Glutamatergic neuron (in vitro differentiated cells): ENCODE measurements around the gene MED25. TPM values are rescaled to one million over a fixed set of nuclear protein-coding genes. Genes with fewer than 3 reads are reported as not detected.

Experiments used
- DNase-seq: peaks from one replicate; pipeline ENCODE4 v3.0.0; 2022
- H3K27ac Mint-ChIP-seq: one replicate; pipeline ENCODE4 v1.8.0; 2020; ENCODE audit warnings: mild to moderate bottlenecking, mixed read lengths, inconsistent platforms; ENCODE audit not compliant: unreplicated experiment
- H3K27me3 Mint-ChIP-seq: one replicate; pipeline ENCODE4 v1.8.0; 2020; ENCODE audit warnings: mild to moderate bottlenecking, moderate library complexity, mixed read lengths, inconsistent platforms; ENCODE audit not compliant: unreplicated experiment
- H3K36me3 Mint-ChIP-seq: one replicate; pipeline ENCODE4 v1.8.0; 2020; ENCODE audit warnings: mild to moderate bottlenecking, mixed read lengths, inconsistent platforms; ENCODE audit not compliant: unreplicated experiment
- H3K4me1 Mint-ChIP-seq: one replicate; pipeline ENCODE4 v1.8.0; 2020; ENCODE audit warnings: mild to moderate bottlenecking, low read depth, mixed read lengths, inconsistent platforms; ENCODE audit not compliant: unreplicated experiment
- H3K4me3 Mint-ChIP-seq: one replicate; pipeline ENCODE4 v1.8.0; 2020; ENCODE audit warnings: mild to moderate bottlenecking, mixed read lengths, inconsistent platforms; ENCODE audit not compliant: unreplicated experiment
- H3K9me3 Mint-ChIP-seq: one replicate; pipeline ENCODE4 v1.8.0; 2020; ENCODE audit warnings: mild to moderate bottlenecking, moderate library complexity, mixed read lengths, inconsistent platforms; ENCODE audit not compliant: unreplicated experiment
- total RNA-seq: library from RNA; stranded (reverse); fragmentation: NEBNext Ultra II Directional; extraction: Animal tissue kit (Norgen Biotek cat#: 25700); gene quantifications from one replicate; pipeline ENCODE4 v1.2.1, GENCODE V29; 2021; ENCODE audit not compliant: unreplicated experiment
- TF ChIP-seq, protein P1 (sequence below): fragments of 200-600 bp; sonication (generic); IDR thresholded peaks from one replicate; pipeline ENCODE4 v1.5.0; 2021; ENCODE audit not compliant: partially characterized antibody, unreplicated experiment

Gene MED25
- total RNA-seq, 1 donor from 2014 or later, result 51.0 TPM

DNA sequence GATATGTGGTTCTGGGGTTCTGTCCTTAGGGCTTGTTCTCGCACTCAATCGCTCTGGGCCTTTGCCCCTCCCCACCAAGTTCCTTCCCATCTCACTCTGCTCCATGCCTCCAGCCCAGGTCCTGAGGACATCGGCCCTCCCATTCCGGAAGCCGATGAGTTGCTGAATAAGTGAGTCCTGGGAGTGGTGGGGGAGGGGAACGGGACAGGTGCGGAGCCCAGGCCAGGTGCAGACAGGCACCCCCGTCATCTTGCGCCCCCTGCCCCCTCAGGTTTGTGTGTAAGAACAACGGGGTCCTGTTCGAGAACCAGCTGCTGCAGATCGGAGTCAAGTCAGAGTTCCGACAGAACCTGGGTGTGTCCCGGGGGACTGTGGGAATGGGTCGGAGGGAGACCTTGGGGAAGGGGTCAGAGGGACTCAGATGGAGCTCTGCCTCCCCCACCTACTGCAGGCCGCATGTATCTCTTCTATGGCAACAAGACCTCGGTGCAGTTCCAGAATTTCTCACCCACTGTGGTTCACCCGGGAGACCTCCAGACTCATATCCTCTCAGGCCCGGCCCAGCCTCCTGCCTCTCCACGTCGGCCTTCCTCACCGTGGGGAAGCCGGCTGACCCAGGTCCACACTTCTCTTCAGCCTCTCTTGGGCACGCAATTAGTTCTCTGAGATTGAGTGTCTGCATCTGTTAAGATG lies 15.1 kb upstream of the MED25 start:
- peaks cover 2% of the 10 kb centered on the region for H3K27me3 Mint-ChIP-seq
- no peak overlapping the region for H3K27ac Mint-ChIP-seq
- TF ChIP-seq, protein P1, sequence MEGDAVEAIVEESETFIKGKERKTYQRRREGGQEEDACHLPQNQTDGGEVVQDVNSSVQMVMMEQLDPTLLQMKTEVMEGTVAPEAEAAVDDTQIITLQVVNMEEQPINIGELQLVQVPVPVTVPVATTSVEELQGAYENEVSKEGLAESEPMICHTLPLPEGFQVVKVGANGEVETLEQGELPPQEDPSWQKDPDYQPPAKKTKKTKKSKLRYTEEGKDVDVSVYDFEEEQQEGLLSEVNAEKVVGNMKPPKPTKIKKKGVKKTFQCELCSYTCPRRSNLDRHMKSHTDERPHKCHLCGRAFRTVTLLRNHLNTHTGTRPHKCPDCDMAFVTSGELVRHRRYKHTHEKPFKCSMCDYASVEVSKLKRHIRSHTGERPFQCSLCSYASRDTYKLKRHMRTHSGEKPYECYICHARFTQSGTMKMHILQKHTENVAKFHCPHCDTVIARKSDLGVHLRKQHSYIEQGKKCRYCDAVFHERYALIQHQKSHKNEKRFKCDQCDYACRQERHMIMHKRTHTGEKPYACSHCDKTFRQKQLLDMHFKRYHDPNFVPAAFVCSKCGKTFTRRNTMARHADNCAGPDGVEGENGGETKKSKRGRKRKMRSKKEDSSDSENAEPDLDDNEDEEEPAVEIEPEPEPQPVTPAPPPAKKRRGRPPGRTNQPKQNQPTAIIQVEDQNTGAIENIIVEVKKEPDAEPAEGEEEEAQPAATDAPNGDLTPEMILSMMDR, result no peak
- peaks cover 7% of the 10 kb centered on the region for H3K9me3 Mint-ChIP-seq
- peaks cover 5% of the 10 kb centered on the region for H3K4me1 Mint-ChIP-seq
- no peak for DNase-seq
- peak overlapping the region; percentile 42 for H3K4me3 Mint-ChIP-seq
- peaks cover 4% of the 10 kb centered on the region for H3K36me3 Mint-ChIP-seq

DNA sequence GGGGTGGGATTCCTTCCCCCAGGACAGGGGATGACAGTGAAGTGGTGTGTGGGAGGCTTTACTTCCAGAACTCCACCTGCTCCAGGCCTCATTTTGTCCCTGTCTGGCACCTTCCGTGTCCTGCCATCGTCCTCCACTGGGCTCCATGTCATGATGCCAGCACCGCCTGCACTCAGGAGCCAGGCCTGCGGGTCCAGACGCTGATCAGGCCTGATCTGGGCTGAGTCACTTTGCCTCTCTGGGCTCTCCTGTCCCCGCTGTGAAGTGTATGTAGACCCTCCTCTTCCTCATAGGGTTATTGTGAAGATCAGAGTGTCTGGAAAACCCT lies 14.6 kb upstream of the MED25 start:
- peaks cover 5% of the 10 kb centered on the region for H3K4me1 Mint-ChIP-seq
- peaks cover 4% of the 10 kb centered on the region for H3K27me3 Mint-ChIP-seq
- no peak overlapping the region for H3K27ac Mint-ChIP-seq
- TF ChIP-seq, protein P1, result no peak
- DNase-seq, result no peak
- peaks cover 4% of the 10 kb centered on the region for H3K36me3 Mint-ChIP-seq
- peak overlapping the region; percentile 20 for H3K4me3 Mint-ChIP-seq
- peaks cover 7% of the 10 kb centered on the region for H3K9me3 Mint-ChIP-seq

DNA sequence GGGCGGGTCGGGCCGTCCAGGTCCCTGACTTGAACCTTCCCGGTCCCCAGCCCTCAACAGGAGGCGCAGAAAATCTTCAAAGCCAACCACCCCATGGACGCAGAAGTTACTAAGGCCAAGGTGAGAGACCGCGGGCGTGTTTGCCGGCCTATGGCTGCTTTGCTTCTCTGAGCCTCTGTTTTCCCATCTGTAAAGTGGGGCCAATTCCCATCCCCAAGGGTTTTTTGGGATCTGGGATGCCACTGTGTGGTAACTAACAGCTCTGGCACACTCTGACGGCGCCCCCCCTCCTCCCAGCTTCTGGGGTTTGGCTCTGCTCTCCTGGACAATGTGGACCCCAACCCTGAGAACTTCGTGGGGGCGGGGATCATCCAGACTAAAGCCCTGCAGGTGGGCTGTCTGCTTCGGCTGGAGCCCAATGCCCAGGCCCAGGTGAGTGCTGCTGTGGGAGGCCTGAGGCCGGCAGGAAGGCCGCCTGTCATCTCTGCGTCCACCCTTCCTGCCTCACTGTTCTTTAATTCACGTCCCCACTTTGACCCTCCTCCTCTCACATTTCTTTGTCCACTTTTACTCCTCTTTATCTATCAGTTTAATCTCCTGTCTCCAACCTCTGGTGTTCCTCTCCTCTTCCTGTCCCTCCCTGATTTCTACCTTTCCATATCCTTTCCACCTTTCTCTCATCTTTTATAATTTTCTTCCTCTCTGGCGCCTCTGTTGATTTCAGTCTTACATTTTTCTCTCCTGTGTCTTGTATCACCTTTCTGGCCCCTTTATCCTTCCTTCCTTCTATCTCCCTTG lies 12.1 kb upstream of the MED25 start:
- H3K4me3 Mint-ChIP-seq, result peak overlapping the region; percentile 30
- peaks cover 9% of the 10 kb centered on the region for H3K4me1 Mint-ChIP-seq
- peaks cover 4% of the 10 kb centered on the region for H3K36me3 Mint-ChIP-seq
- no peak for DNase-seq
- H3K9me3 Mint-ChIP-seq, result peaks cover 9% of the 10 kb centered on the region
- peaks cover 4% of the 10 kb centered on the region for H3K27me3 Mint-ChIP-seq
- TF ChIP-seq, protein P1, result no peak
- H3K27ac Mint-ChIP-seq, result peak overlapping the region; percentile 19

DNA sequence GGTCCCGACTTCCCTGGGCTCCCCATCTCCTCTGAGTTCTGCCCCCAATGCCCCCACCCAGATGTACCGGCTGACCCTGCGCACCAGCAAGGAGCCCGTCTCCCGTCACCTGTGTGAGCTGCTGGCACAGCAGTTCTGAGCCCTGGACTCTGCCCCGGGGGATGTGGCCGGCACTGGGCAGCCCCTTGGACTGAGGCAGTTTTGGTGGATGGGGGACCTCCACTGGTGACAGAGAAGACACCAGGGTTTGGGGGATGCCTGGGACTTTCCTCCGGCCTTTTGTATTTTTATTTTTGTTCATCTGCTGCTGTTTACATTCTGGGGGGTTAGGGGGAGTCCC lies 11.5 kb upstream of the MED25 start:
- no peak for DNase-seq
- H3K27ac Mint-ChIP-seq, result no peak overlapping the region
- peaks cover 4% of the 10 kb centered on the region for H3K36me3 Mint-ChIP-seq
- peaks cover 5% of the 10 kb centered on the region for H3K27me3 Mint-ChIP-seq
- TF ChIP-seq, protein P1, result no peak
- H3K9me3 Mint-ChIP-seq, result peaks cover 9% of the 10 kb centered on the region
- peaks cover 9% of the 10 kb centered on the region for H3K4me1 Mint-ChIP-seq
- no peak overlapping the region for H3K4me3 Mint-ChIP-seq
